AG10803 (cell line): ENCODE data around the gene TFCP2.

Experiments
- DNase-seq: peaks from one replicate; pipeline ENCODE4 v3.0.0; 2010; ENCODE audit warnings: low read depth
- H3K4me3 ChIP-seq: 2 replicates; pipeline ENCODE4 v1.5.1; 2011; ENCODE audit warnings: mild to moderate bottlenecking, low read length, control low read depth
- TF ChIP-seq, protein P1 (sequence below): conservative IDR thresholded peaks from 2 replicates; pipeline ENCODE4 v1.5.1; 2011; ENCODE audit warnings: mild to moderate bottlenecking, low read length, control low read depth, inconsistent platforms

TFCP2 gene

DNA sequence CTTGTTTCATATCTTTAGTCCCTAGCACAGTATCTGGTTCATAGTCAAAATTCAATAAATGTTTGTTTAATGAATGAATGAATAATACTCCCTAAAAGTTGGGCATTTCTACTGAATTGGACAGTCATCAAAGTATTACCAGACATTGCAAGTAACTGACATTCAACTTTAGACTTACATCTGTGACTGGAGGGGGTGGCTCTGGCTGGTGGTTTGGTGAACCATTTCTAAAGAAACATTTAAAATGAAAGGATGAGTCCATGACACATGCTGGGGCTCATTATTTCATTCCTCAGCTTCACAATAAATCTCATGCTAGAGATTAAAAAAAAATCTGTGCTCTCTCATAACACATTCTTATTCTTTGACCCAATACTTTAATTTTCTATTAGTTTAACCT lies 69.0 kb downstream of the TFCP2 start:
- TF ChIP-seq, protein P1, sequence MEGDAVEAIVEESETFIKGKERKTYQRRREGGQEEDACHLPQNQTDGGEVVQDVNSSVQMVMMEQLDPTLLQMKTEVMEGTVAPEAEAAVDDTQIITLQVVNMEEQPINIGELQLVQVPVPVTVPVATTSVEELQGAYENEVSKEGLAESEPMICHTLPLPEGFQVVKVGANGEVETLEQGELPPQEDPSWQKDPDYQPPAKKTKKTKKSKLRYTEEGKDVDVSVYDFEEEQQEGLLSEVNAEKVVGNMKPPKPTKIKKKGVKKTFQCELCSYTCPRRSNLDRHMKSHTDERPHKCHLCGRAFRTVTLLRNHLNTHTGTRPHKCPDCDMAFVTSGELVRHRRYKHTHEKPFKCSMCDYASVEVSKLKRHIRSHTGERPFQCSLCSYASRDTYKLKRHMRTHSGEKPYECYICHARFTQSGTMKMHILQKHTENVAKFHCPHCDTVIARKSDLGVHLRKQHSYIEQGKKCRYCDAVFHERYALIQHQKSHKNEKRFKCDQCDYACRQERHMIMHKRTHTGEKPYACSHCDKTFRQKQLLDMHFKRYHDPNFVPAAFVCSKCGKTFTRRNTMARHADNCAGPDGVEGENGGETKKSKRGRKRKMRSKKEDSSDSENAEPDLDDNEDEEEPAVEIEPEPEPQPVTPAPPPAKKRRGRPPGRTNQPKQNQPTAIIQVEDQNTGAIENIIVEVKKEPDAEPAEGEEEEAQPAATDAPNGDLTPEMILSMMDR, result no peak
- no peak for DNase-seq

DNA sequence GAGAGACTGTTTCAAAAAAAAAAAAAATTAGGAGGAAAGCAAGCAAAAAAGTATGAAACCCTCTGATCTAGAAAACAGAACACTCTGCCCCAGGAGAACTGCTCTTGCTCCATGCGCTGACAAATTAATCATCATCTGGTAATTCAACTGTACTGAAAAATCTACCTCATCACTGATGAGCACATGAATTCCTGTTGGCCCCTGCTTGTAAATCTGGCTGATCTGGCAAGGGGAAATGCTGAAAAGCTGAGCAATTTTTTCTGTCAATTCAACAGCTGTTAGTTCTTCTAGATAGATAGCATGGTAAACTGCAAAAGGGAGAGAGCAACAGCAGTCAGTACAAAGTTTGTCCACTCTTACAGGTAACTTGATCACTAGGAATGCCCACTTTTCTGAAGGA lies 74.3 kb downstream of the TFCP2 start:
- TF ChIP-seq, protein P1, result no peak
- no peak overlapping the region for H3K4me3 ChIP-seq
- no peak for DNase-seq

More for the DNA sequence above, 69.0 kb downstream of the TFCP2 start:
- no peak overlapping the region for H3K4me3 ChIP-seq

DNA sequence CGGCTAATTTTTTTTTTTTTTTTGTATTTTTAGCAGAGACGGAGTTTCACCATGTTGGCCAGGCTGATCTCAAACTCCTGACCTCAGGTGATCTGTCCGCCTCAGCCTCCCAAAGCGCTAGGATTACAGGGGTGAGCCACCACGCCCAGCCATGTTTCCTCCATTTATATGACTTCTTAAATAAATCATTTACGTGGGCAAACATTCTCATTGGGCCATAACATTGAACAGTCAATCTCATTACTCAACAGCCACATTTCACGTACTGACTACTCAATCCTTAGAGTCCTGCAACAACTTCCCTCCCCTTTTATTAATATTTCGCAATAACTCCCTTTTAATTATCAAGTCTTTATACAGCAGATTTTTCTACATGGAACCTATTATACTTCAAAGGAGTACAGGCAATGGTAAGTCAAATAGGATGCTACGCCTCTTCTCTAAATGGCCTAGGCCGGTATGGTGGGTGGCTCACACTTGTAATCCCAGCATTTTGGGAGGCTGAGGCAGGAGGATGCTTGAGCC lies 82.2 kb downstream of the TFCP2 start:
- H3K4me3 ChIP-seq, result no peak overlapping the region
- no peak for DNase-seq
- TF ChIP-seq, protein P1, result no peak

DNA sequence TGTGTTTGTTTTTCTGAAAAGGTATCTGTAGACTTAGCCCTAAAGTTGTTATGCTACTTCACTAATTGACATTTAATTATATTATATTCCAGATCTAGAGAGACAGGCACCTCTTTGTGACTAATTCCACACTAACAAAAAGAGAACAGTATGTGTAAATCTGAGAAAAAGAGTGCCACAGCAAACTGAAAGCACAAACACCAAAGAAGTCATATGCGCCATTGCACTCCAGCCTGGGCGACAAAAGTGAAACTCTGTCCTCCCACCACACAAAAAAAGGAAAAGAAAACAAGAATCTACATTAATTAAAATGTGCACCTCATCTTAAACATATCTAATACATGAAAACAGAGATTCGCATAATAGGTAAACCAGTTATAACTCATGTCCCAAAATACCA lies 85.1 kb downstream of the TFCP2 start:
- DNase-seq, result no peak
- H3K4me3 ChIP-seq, result no peak overlapping the region
- TF ChIP-seq, protein P1, result no peak

DNA sequence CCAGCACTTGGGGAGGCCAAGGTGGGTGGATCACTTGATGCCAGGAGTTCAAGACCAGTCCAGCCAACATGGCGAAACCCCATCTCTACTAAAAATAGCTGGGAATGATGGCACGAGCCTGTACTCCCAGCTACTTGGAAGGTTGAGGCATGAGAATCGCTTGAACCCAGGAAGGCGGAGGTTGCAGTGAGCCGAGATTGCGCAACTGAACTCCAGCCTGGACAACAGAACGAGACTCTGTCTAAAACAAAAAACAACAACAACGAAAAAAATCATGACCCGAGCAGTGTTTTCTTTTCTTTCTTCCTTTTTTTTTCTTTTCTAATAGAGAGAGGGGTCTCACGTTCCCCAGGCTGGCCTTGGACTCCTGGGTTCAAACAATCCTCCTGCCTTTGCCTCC lies 86.0 kb downstream of the TFCP2 start:
- TF ChIP-seq, protein P1, result no peak
- DNase-seq, result no peak
- no peak overlapping the region for H3K4me3 ChIP-seq

DNA sequence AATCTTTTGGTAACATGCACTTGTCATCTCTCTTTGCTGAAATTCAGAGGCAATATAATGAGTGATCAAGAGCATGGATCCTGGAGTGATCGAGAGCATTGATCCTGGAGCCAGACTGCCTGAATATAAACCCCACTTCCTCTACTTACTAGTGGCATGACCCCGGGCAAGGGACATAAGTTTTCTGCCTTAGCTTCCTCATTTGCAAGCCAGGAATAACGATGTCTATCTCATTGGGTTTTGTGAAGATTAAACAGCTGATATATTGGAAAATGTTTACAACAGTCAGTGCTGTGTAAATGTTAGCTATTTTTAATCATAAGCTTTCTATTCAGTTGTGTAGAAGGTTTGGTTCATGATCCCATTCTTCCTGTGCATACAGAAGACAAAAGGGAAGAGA lies 87.2 kb downstream of the TFCP2 start:
- H3K4me3 ChIP-seq, result no peak overlapping the region
- DNase-seq, result no peak
- TF ChIP-seq, protein P1, result no peak

DNA sequence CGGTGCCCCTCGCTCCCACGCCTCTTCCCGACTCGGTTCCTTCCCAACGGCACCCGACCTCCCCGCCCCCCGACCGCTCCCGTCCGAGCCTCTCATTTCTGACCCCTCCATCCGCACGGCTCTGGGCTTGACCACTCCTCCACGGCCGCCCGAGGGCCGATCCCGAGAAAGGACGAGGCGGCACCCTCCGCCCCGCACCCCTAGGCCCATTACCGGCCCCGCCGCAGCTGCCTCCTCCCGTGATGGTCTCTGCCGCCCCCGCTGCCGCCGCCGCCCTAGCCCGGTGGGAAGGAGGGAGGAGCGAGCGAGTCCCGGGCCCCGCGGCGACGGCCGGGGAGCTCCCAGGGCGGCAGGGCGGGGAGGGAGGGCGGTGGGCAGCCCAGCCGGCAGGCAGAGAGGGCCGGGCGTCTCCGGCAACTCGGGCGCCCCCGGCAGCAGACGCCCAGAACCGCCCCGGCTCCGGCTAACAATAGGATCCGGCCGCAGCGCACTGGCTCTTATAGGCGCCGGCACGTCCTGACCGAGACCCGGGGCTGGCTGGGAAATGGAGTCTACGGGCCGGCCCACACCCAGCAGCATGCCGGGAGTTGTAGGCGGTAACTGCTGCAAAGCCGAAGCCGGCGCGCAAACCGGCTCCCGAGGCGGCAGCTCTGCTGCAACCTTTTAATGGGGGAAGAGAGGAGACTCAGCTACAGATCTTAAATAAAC lies 89.7 kb downstream of the TFCP2 start, which contains the start of gene CSRNP2:
TSS of gene CSRNP2 (minus strand) at position 471 of the 708 bp plus-strand sequence. CDS start 7,035 bp downstream, outside the sequence.
- TF ChIP-seq, protein P1, result no peak
- peak within 1 kb of the TSS; percentile 70 for H3K4me3 ChIP-seq
- peak; percentile 95 for DNase-seq
